Cerebellar nuclear complex (tissue), 1 donor: ENCODE results near the gene TMEM25.
A peak's percentile ranks its signal among the peaks of the same experiment; 100 is the strongest.
"Not testable (repeated sequence)": the region's sequence is repeated elsewhere in the genome, so short reads cannot be mapped to it uniquely, and the experiment has no call there.

ENCODE experiments used
- DNase-seq, 2 experiments: peaks; one replicate each; lab custom pipeline; 2025; lab: John Stamatoyannopoulos, UW

Gene TMEM25

DNA sequence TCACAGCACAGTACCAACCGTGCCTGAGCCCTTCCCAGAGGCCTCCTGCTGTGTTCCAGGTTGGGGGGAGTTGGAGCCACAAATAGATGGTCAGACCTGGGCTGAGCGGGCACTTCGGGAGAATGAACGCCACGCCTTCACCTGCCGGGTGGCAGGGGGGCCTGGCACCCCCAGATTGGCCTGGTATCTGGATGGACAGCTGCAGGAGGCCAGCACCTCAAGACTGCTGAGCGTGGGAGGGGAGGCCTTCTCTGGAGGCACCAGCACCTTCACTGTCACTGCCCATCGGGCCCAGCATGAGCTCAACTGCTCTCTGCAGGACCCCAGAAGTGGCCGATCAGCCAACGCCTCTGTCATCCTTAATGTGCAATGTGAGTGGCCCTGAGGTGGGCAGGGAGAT is 1.1 kb downstream of the TMEM25 start:
- no peak for DNase-seq

DNA sequence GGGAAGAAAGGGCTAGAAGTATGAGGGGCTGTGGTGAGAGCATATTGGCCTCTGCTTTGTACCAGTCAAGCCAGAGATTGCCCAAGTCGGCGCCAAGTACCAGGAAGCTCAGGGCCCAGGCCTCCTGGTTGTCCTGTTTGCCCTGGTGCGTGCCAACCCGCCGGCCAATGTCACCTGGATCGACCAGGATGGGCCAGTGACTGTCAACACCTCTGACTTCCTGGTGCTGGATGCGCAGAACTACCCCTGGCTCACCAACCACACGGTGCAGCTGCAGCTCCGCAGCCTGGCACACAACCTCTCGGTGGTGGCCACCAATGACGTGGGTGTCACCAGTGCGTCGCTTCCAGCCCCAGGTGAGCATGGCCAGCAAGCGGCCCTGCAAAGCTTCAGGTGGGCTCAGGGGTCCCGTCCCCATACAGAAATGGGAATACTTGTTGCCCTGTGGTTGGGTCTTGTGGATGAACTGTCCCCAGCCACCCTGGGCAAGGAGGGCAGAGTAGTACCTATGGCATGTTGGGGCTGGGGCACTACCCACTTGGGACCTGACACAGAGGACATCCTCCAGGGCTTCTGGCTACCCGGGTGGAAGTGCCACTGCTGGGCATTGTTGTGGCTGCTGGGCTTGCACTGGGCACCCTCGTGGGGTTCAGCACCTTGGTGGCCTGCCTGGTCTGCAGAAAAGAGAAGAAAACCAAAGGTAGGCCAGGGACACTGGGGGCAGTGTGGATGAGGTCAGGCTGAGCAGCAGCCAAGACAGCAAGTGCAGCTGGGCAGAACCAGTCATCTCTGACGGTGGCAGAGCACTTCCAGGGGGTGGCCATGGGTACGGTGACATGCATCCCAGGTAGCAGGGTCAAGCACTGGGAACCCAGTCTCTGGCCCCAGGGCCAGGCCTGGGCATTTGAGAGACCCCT is 2.1 kb downstream of the TMEM25 start:
- no peak for DNase-seq

- no peak for DNase-seq
These were observed 3.1 kb downstream of the TMEM25 start for GRCh38 chr11:118533769-118534729.

DNA sequence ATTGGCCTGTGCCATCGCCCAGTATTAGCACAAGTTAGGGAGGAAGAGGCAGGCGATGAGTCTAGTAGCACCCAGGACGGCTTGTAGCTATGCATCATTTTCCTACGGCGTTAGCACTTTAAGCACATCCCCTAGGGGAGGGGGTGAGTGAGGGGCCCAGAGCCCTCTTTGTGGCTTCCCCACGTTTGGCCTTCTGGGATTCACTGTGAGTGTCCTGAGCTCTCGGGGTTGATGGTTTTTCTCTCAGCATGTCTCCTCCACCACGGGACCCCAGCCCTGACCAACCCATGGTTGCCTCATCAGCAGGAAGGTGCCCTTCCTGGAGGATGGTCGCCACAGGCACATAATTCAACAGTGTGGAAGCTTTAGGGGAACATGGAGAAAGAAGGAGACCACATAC is 4.3 kb downstream of the TMEM25 start:
- DNase-seq = no peak

- no peak for DNase-seq
These were observed 5.7 kb downstream of the TMEM25 start for GRCh38 chr11:118536726-118537125.

DNA sequence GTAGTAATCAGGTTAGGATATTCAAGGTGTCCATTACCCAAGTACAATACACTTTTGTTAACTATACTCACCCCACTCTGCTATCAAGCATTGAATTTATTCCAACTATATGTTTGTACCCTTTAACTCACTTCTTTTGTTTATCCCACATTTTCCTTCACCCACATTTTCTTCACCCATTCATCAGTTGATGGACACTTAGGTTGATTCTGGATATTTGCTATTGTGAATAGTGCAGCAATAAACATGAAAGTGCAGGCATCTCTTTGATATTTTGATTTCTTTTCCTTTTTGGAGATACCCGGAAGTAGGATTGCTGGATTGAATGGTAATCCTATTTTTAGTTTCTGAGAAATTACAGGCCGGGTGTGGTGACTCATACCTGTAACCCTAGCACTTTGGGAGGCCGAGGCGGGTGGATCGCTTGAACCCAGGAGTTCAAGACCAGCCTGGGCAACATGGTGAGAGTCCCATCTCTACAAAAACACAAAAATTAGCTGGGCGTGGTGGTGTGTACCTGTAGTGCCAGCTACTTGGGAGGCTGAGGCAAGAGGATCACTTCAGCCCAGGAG is 6.5 kb downstream of the TMEM25 start:
- DNase-seq = no peak

- no peak for DNase-seq
These were observed 13.1 kb downstream of the TMEM25 start for GRCh38 chr11:118544010-118544646.

GRCh38 chr11:118544647-118545010 is 13.6 kb downstream of the TMEM25 start:
- DNase-seq = no peak

GRCh38 chr11:118545533-118545932 is 14.5 kb downstream of the TMEM25 start:
- DNase-seq = no peak

GRCh38 chr11:118547132-118547531 is 16.1 kb downstream of the TMEM25 start:
- no peak for DNase-seq

DNA sequence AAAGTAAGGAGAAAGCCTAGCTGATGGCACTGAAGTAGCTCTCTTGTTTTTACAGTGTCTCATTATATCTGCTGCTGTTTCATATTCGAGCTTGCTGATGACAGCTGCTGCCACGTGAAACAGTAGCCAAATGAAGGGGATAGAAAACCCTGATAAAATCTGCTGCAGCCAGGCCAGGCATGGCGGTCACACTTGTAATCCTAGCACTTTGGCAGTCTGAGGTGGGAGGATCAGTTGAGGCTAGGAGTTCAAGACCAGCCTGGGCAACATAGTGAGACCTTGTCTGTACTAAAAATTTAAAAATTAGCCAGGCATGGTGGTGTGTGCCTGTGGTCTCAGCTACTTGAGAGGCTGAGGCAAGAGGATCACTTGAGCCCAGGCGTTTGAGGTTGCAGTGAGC is 21.3 kb downstream of the TMEM25 start:
- DNase-seq = no peak

- DNase-seq = no peak
These were observed 29.8 kb downstream of the TMEM25 start for GRCh38 chr11:118560806-118561205.

DNA sequence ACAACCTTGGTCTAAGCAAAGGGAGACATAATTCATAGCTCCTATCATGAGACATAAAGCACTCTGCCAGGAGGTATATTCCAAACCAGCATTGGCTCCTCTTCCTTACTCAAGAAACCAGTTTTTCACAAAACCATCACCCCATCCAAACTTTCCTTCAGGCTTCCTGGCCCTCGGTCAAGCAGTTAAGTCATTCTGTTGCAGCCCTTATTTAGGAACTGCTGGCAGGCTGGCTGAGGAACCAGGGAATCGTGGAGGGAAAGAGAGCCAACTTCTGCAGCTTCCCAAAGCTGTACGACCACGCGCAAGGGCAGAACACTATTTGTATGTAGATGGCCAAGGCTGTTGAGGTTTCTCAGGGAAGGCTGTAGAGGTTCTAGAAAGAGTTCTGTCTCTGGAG is 34.1 kb downstream of the TMEM25 start:
- DNase-seq = no peak

DNA sequence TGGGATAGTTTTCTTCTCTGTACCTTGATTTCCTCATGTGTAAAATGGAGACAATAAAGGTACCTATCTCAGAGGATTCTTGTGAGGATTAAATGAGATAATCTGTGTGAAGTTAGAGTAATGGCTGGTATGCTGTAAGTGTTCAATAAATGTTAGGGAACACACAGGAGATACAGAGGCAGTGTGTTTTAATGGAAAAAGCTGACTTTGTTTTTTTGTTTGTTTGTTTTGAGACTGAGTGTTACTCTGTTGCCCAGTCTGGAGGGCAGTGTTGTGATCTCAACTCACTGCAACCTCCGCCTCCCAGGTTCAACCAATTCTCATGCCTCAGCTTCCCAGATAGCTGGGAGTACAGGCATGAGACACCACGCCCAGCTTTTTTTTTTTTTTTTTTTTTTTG is 38.7 kb downstream of the TMEM25 start:
- DNase-seq = no peak

DNA sequence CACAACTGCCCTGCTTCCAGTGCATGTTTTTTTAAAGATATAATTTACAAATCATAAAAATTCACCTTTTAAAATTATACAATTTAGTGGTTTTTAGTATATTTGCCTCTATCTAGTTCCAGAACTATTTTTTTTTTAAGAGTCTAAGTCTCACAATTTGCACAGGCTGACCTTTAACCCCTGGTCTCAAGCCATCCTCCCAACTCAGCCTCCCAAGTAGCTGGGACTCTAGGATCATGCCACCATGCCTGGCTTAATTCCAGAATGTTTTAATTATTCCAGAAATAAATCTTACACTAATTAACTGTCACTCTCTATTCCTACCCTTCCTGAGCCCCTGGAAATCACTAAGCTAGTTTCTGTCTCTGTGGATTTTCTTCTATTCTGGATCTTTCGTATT is 39.8 kb downstream of the TMEM25 start:
- DNase-seq = no peak

GRCh38 chr11:118571701-118572060 is 40.7 kb downstream of the TMEM25 start:
- DNase-seq = not testable (repeated sequence)

- DNase-seq = peak in 1 of 2 experiments; percentile 29
These were observed 41.3 kb downstream of the TMEM25 start, which contains the start of gene ARCN1 for GRCh38 chr11:118572061-118572980. Gene ARCN1 (plus strand): TSS chr11:118572409. CDS start chr11:118572548, 139 bp downstream.

GRCh38 chr11:118572981-118573550 is 42.1 kb downstream of the TMEM25 start:
- no peak for DNase-seq

DNA sequence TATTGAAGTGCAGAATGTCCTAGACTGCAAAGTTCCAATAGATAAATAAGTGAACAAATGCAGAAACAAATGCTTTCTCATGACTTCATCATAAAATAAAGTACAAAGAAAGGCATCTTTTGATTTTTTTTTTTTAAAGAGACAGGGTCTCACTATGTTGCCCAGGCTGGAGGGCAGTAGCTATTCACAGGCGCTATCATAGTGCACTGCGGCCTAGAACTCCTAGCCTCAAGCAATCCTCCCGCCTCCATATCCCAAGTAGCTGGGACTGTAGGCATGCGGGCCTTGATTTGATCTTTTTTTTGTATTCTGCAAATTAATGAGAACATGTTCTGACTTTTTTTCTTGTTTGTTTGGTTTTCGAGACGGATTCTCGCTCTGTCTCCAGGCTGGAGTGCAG is 43.6 kb downstream of the TMEM25 start:
- no peak for DNase-seq

DNA sequence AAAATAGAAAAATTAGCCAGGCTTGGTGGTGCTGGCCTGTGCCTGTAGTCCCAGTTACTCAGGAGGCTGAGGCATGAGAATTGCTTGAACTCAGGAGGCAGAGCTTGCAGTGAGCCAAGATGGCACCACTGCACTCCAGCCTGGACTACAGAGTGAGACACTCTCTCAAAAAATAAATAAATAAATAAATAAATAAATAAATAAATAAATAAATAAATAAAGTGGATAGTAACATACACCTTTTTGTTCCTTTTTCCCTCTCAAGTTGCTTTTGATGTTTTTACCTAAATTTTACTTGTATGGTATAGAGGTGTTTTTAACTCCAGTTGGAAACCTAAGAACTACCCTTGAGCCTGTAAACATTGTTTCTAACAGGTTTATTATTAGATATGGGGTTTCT is 47.0 kb downstream of the TMEM25 start:
- DNase-seq = not testable (repeated sequence)
